Measurements from ENCODE around the gene YPEL1.
"Not testable (repeated sequence)": the region's sequence is repeated elsewhere in the genome, so short reads cannot be mapped to it uniquely, and the experiment has no call there.

The YPEL1 gene

DNA sequence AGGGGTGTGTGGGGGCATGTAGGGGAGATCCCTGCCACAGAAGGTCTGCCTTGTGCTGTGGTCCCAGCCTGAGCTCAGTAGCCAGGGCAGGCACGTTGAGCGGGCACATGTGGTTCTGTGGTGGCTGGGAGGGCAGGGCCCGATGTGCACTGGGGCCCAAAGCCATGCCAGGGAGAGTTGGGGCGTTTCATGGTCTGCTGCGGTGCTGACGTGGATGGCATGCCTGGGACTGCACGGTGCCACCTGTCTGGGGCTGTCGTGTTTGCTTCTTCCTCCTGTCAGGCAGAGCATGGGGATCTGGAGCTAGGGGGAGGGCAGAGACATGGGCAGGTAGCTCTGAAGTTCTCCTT lies 50.5 kb downstream of the YPEL1 start:
- peak overlapping the region; percentile 37 for H3K27ac Mint-ChIP-seq
- no peaks in the 10 kb centered on the region for H3K9me3 Mint-ChIP-seq
- no peaks in the 10 kb centered on the region for H3K27me3 Mint-ChIP-seq
- H3K4me1 Mint-ChIP-seq (ENCODE audit: low read depth): no peaks in the 10 kb centered on the region
- intact Hi-C loops (cut with micrococcal nuclease): no loop called here
- H3K4me3 Mint-ChIP-seq: no peak overlapping the region
- H3K36me3 Mint-ChIP-seq (ENCODE audit: low read depth): peaks cover 100% of the 10 kb centered on the region

DNA sequence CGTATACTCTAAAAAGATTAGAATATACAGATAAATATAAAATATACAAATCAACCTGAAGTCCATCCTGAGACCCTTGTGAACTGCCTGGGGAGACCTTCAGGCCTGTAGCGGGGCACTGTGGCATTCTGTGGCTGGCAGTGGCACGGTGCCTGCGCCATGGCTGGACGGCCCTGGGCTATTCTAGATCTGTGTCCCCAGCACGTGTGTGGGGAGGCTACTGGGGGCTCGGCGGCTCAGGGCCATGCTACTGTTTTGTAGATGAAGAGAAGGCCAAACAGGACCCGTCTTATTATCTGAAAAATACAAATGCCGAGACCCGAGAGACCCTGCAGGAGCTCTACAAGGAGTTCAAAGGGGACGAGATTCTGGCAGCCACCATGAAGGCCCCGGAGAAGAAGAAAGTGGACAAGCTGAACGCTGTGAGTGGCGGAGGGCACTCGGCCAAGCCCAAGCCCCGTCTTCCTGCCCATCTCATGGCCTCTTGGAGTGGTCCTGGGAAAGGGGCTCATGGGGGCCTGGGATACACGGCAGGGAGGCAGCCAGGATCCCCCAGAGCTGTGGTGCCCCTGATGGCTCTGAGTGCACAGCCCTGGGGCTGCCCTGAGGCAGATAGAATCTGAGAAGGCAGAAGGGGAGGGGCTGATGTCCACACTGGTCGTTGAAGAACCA lies 51.0 kb downstream of the YPEL1 start:
- intact Hi-C loops (cut with micrococcal nuclease): no loop called here
- H3K36me3 Mint-ChIP-seq (ENCODE audit: low read depth): peaks cover 99% of the 10 kb centered on the region

DNA sequence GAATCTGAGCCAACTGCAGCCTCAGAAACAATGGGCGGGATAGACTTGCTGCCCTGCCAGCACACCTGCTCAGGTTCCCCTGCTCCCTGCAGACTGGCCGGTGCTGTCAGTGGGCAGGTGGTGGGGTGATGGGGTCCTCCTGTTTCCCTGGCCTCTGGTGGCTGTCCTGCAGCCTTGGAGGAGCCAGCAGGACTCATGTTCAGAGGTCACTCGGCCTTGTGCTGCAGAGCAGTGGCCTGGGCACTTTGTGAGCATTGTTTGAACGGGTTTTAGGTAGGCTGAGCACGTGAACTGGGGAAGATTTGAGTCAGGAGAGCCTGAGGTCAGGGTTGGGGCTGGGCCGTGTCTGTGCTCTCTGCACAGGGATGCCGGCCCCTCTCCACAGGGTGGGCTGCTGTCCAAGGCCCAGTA lies 52.2 kb downstream of the YPEL1 start:
- peaks cover 99% of the 10 kb centered on the region for H3K36me3 Mint-ChIP-seq (ENCODE audit: low read depth)
- no peak overlapping the region for H3K27ac Mint-ChIP-seq
- no peaks in the 10 kb centered on the region for H3K9me3 Mint-ChIP-seq
- no peaks in the 10 kb centered on the region for H3K27me3 Mint-ChIP-seq
- H3K4me3 Mint-ChIP-seq: no peak overlapping the region
- intact Hi-C loops (cut with micrococcal nuclease): no loop called here
- H3K4me1 Mint-ChIP-seq (ENCODE audit: low read depth): no peaks in the 10 kb centered on the region

More for the DNA sequence above, 51.0 kb downstream of the YPEL1 start:
- H3K27ac Mint-ChIP-seq: peak overlapping the region; percentile 37
- H3K9me3 Mint-ChIP-seq: no peaks in the 10 kb centered on the region
- H3K4me1 Mint-ChIP-seq (ENCODE audit: low read depth): no peaks in the 10 kb centered on the region
- no peaks in the 10 kb centered on the region for H3K27me3 Mint-ChIP-seq
- no peak overlapping the region for H3K4me3 Mint-ChIP-seq

DNA sequence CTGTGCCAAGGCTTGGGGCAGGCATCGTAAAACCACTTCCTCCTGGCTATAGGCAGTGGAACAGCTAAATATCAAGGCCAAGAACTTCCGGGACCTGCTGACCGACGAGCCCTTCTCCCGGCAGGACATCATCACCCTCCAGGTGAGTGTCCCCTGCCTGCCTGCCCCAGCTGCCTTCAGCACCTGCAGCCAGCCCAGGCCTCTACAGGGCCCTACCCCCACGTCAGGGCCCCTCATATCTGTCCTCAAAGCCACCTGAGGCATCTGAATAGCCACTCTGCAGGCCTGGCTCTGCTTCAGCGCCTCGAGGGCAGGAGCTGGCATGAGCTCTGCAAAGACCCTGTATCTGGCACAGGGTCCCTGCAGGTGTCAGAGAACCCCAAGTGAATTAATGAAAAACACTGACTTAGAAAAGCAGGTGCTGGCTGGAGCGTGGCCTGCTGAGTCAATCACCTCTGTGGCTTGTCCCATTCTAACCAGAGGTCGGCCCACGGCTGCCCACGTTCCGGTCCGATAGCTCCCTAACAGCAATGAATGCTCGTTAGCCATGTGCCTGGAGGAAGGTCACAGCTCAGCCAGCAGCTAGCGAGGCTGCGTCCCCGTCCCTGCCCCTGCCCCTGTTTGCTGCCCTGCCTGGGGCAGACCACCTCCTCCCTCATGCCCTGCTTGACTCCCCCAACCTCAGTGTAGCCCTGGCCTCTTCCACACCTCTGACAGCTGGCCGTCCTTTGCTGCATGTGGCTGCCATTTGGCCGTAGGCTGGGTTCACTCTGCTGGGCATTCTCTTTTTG lies 53.0 kb downstream of the YPEL1 start:
- H3K4me1 Mint-ChIP-seq (ENCODE audit: low read depth): no peaks in the 10 kb centered on the region
- no peak overlapping the region for H3K27ac Mint-ChIP-seq
- no peaks in the 10 kb centered on the region for H3K27me3 Mint-ChIP-seq
- H3K36me3 Mint-ChIP-seq (ENCODE audit: low read depth): peaks cover 99% of the 10 kb centered on the region
- H3K9me3 Mint-ChIP-seq: no peaks in the 10 kb centered on the region
- no peak overlapping the region for H3K4me3 Mint-ChIP-seq
- intact Hi-C loops (cut with micrococcal nuclease): no loop called here

DNA sequence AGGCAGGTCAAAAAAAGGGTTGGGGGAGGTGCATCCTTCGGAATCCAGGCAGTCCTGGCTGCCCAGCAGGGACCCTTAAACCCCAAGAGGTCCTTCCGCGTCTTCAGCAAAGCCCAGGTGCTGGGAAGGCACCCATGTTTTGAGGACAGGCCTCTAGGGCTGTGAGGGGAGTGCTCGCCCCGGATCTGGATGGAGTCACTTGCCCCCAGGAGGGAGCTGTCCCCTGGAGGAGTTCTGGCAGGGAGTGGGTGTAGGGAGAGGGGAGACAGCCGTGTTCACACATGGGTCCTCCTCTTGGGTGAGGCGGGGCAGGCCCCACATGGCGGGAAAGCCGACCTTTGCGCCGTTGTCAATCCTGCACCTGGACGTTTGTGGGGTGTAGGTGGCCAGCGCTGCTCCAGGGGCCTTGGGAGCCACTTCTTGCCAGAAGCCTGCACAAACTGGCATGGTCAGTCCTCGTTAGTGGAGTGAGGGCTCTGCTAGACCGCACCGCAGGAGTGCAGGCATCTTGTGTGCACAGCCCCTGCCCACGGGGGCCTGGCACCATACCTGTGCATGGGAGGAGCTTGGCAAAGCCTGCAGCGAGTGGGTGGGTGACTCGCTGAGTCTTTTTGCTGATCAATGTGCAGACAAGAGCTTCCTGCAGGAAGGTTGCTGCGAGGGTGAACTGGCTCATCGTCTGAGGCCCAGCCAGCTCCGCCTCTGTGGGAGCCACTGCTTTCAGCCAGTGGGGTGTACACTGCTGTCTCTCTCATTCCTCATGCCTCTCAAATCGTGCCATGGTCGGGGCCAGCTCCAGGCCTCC lies 53.8 kb downstream of the YPEL1 start:
- H3K4me3 Mint-ChIP-seq: no peak overlapping the region
- H3K4me1 Mint-ChIP-seq (ENCODE audit: low read depth): no peaks in the 10 kb centered on the region
- intact Hi-C loops (cut with micrococcal nuclease): no loop called here
- peaks cover 99% of the 10 kb centered on the region for H3K36me3 Mint-ChIP-seq (ENCODE audit: low read depth)
- no peaks in the 10 kb centered on the region for H3K9me3 Mint-ChIP-seq
- H3K27me3 Mint-ChIP-seq: no peaks in the 10 kb centered on the region
- no peak overlapping the region for H3K27ac Mint-ChIP-seq

DNA sequence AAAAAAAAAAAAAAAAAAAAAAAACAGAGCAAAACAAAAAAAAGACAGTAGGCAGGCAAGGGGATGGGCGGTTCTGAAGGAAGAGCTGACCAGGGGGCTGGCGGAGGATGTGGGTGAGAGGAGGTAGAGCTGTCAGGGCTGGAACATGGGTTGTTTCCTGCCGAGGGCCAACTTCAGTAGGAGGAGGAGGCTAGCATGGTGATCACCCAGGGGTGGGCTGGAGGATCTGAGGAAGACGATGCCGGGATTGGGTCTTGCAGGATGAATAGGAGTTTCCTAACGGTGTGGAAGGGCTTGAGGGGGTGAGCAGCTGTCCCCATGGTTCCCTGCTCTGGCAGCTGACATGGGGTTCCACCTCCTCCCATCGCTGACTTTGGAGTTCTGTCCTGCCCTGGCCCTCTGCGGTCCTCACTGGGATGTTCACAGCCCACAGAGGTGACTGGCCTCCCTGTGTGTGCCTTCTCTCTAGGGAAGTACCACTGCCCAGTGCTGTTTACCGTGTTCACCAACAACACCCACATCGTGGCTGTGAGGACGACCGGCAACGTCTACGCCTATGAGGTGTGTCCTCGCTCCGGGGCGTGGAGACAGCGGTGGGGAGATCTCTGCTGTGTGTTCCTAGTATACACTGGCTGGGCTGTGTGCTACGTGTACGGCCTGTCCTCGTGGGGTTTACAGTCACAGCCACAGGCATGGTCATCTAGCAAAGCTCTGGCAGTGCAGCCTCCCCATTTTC lies 54.6 kb downstream of the YPEL1 start:
- Mint-ChIP-seq H3K4me1 (ENCODE audit: low read depth) (no peaks in the 10 kb centered on the region), H3K27me3 (no peaks in the 10 kb centered on the region), H3K27ac (no peak overlapping the region), H3K9me3 (no peaks in the 10 kb centered on the region), H3K4me3 (no peak overlapping the region), H3K36me3 (ENCODE audit: low read depth) (peaks cover 99% of the 10 kb centered on the region)
- intact Hi-C loops (cut with micrococcal nuclease): no loop called here

DNA sequence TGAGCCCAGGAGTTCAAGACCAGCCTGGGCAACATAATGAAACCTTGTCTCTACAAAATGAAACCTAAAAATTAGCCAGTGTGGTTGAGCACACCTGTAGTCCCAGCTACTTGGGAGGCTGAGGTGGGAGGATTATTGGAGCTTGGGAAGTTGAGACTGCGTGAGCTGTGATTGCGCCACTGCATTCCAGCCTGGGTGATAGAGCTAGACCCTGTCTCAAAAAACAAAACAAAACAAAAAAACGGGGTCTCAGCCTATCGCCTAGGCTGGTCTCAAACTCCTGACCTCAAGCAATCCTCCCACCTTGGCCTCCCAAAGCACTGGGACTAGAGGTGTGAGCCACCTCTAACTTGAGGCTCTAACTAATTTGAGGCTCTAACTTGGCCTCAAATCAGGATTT lies 56.2 kb downstream of the YPEL1 start:
- H3K27ac Mint-ChIP-seq: no peak overlapping the region
- H3K27me3 Mint-ChIP-seq: no peaks in the 10 kb centered on the region
- no peaks in the 10 kb centered on the region for H3K4me1 Mint-ChIP-seq (ENCODE audit: low read depth)
- intact Hi-C loops (cut with micrococcal nuclease): no loop called here
- no peak overlapping the region for H3K4me3 Mint-ChIP-seq
- no peaks in the 10 kb centered on the region for H3K9me3 Mint-ChIP-seq
- peaks cover 99% of the 10 kb centered on the region for H3K36me3 Mint-ChIP-seq (ENCODE audit: low read depth)

DNA sequence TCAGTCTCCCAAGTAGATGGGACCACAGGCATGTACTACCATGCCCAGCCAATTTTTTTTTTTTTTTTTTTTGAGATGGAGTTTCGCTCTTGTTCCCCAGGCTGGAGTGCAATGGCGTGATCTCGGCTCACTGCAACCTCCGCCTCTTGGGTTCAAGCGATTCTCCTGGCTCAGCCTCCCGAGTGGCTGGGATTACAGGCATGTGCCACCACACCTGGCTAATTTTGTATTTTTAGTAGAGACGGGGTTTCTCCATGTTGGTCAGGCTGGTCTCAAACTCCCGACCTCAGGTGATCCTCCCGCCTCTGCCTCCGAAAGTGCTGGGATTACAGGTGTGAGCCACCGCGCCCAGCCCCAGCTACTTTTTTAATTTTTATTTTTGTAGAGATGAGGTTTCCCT lies 56.8 kb downstream of the YPEL1 start:
- H3K4me1 Mint-ChIP-seq (ENCODE audit: low read depth); H3K4me3 Mint-ChIP-seq; intact Hi-C loops (cut with micrococcal nuclease); H3K27ac Mint-ChIP-seq; H3K27me3 Mint-ChIP-seq; H3K9me3 Mint-ChIP-seq: not testable (repeated sequence)
- peaks cover 99% of the 10 kb centered on the region for H3K36me3 Mint-ChIP-seq (ENCODE audit: low read depth)

DNA sequence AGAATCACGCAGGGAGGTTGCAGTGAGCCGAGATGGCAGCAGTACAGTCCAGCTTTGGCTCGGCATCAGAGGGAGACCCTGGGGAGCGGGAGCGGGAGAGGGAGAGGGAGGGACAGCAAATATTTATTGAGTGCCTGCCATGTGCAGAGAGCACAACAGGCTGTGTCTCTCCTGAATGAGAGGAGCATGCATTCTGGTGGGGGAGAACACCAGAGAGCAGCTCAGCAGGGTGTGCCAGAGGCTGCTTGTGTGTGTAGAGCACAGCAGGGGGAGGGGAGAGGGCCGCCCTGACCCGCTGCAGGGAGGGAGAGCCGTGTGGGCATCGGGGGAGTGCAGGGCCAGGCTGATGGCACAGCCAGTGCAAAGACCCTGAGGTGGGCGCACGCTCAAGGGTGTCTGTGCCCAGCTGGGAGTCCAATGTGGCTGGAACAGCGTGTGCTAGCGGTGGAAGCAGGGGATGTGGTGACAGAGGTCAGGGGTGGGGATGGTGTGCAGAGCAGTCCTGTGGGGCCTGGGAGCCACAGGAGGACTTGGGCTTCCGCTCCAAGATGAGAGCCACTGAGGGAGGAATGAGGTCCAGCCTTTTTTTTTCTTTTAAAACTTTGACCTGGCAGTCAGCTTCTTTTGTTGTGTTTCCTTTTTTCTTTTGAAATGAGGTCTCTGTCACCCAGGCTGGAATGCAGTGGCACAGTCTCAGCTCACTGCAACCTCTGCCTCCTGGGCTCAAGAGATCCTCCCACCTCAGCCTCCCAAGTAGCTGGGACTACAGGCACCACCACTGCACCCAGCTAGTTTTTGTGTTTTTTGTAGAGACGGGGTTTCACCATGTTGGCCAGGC lies 57.8 kb downstream of the YPEL1 start:
- intact Hi-C loops (cut with micrococcal nuclease): no loop called here
- Mint-ChIP-seq H3K4me3 (no peak overlapping the region), H3K27ac (no peak overlapping the region), H3K9me3 (no peaks in the 10 kb centered on the region), H3K27me3 (no peaks in the 10 kb centered on the region), H3K4me1 (ENCODE audit: low read depth) (peaks cover 1% of the 10 kb centered on the region), H3K36me3 (ENCODE audit: low read depth) (peaks cover 99% of the 10 kb centered on the region)

DNA sequence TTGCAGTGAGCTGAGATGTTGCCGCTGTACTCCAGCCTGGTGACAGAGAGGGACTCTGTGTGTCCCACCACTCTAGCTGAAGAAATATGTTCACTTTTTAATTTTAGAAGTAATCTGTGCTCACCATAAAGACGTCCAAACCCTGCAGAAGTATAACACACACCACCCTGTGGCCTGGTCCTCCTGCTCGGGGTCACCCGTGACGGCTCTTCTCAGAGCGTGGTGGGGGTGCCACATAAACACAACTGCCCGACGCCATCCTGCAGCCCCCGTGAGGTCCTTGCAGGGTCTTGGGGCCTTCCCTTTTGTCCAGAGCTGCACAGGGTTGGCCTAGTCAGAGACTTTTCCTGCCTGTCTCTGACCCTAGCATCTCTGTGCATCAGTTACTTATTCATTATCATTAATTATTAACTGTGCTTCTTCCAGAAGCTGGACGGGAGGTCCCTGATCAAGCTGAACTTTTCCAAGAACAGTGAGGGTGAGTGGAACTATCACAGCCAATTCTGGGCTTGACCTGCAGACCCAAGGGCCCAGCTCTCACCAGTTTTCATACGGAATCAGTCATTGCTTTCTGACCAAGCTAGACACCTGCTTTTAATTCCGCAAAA lies 60.9 kb downstream of the YPEL1 start:
- no peak overlapping the region for H3K27ac Mint-ChIP-seq
- peaks cover 99% of the 10 kb centered on the region for H3K36me3 Mint-ChIP-seq (ENCODE audit: low read depth)
- no peaks in the 10 kb centered on the region for H3K9me3 Mint-ChIP-seq
- intact Hi-C loops (cut with micrococcal nuclease): no loop called here
- H3K27me3 Mint-ChIP-seq: no peaks in the 10 kb centered on the region
- H3K4me1 Mint-ChIP-seq (ENCODE audit: low read depth): peaks cover 26% of the 10 kb centered on the region
- no peak overlapping the region for H3K4me3 Mint-ChIP-seq

DNA sequence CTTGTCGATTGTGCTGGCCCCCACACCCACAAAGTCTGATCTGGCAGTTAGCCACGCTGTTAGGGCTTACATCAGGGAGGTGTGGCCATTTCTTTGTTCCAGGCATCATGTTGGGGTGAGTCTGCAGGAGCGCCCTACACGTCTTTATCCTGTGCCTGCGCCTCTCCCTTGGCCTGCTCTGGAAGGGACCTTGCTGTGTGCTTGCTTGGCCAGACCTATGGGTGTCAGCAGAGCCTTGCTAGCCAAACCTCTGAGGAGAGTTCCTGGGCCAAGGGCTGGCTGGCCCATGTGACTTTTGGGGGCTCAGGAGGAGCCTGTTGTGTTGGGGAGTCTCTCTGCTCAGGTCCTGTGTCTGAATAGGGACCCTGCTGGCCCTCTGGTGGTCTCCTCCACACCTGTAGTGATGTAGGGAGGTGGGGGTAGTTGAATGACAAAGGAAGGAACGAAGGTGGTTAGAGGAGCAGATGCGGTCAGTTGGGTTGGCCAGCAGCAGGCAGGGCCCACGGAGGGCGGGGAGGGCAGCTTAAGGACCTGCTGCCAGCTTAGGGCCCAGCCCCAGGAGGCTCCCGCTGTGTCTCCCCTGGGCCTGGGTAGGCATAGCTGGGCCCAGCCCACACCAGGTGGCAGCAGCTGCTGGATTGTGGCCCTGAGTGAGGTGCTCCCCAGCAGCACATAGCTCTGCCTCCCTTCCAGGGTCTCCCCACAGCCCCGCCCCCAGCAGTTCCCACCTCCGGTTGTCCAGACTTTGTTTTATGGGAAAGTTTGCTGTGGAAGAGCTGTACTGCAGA lies 61.9 kb downstream of the YPEL1 start:
- peaks cover 100% of the 10 kb centered on the region for H3K36me3 Mint-ChIP-seq (ENCODE audit: low read depth)
- intact Hi-C loops (cut with micrococcal nuclease): no loop called here
- H3K4me1 Mint-ChIP-seq (ENCODE audit: low read depth): peaks cover 35% of the 10 kb centered on the region
- H3K9me3 Mint-ChIP-seq: no peaks in the 10 kb centered on the region
- no peak overlapping the region for H3K4me3 Mint-ChIP-seq
- H3K27me3 Mint-ChIP-seq: no peaks in the 10 kb centered on the region
- peak overlapping the region; percentile 18 for H3K27ac Mint-ChIP-seq

DNA sequence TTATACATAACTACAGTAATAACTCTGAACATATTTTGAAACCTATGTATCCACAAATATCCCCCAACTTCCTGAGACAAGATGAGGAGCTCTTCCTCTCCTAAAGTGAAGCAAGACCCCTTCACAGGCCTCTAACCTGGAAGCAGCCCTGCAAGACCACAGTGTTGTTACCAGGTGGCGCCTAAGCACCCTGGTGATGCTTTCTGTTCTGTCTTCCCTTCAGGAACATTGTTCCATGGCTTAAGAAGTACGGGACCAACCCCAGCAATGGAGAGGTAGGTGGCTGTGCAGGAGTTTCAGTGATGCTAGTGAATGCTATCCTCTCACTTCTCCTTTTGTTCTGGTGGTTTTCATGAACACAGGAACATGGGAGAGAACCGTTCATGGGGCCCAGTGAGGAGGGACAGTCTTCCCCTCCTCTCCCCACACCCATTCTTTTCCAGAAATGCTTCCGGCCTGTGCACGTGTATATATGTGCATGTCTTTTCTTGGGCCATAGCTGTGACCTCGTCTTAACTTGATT lies 63.4 kb downstream of the YPEL1 start:
- peaks cover 46% of the 10 kb centered on the region for H3K4me1 Mint-ChIP-seq (ENCODE audit: low read depth)
- no peak overlapping the region for H3K27ac Mint-ChIP-seq
- intact Hi-C loops (cut with micrococcal nuclease): no loop called here
- no peaks in the 10 kb centered on the region for H3K27me3 Mint-ChIP-seq
- no peak overlapping the region for H3K4me3 Mint-ChIP-seq
- H3K9me3 Mint-ChIP-seq: no peaks in the 10 kb centered on the region
- peaks cover 91% of the 10 kb centered on the region for H3K36me3 Mint-ChIP-seq (ENCODE audit: low read depth)

Measured in dendritic cell treated with granulocyte-macrophage colony-stimulating factor and Interleukin-4, amounts not matched to agents 40 ng/mL and 50 ng/mL, for 4 days (primary cell).